ENCODE measurements around the gene RASL10A.
"Not testable (repeated sequence)": the region's sequence is repeated elsewhere in the genome, so short reads cannot be mapped to it uniquely, and the experiment has no call there.

GRCh38 chr22:29344889-29345288 is 29.4 kb upstream of the RASL10A start:
- not testable (repeated sequence) for TF ChIP-seq EZH2 (IDR thresholded peaks at IDR 0.05; ENCODE audit: insufficient read depth, poor library complexity, severe bottlenecking); EZH2phosphoT487 (IDR thresholded peaks at IDR 0.05; ENCODE audit: insufficient read depth, low read depth)

Data from GM23248 (cell line).